Lung (tissue), 12 donors: ENCODE results near the gene ACTRT2. TPM values are rescaled to one million over a fixed set of nuclear protein-coding genes. Genes with fewer than 3 reads are reported as not detected.

Source experiments
- ATAC-seq: fragments of 200-7000 bp; cut with Tn5 transposase; one replicate; pipeline ENCODE4 v1.9.1; 2020; ENCODE audit warnings: moderate number of reproducible peaks; ENCODE audit not compliant: insufficient read depth, low FRiP score
- DNase-seq, 3 donors: peaks; one replicate each; pipeline ENCODE4 v3.0.0-alpha.2; 2013 to 2017
- H3K27ac ChIP-seq, 2 donors: one replicate each; pipeline ENCODE4 v1.5.1; 2013; ENCODE audit warnings: mild to moderate bottlenecking in 2 of 2, moderate library complexity in 2 of 2, control low read depth in 1 of 2, inconsistent platforms in 1 of 2, low read depth in 1 of 2, low read length in 1 of 2
- H3K27me3 ChIP-seq, 3 donors: one replicate each; pipeline ENCODE4 v1.5.1; 2013; ENCODE audit warnings: low read length in 2 of 3; ENCODE audit not compliant: control insufficient read depth in 3 of 3, insufficient read depth in 3 of 3
- H3K36me3 ChIP-seq, 4 donors: one replicate each; pipeline ENCODE4 v1.5.1; 2013; ENCODE audit warnings: low read length in 4 of 4, mild to moderate bottlenecking in 1 of 4, moderate library complexity in 1 of 4; ENCODE audit not compliant: control insufficient read depth in 4 of 4, insufficient read depth in 4 of 4
- H3K4me1 ChIP-seq, 5 donors: one replicate each; pipeline ENCODE4 v1.5.1; 2013; ENCODE audit warnings: low read length in 5 of 5, mild to moderate bottlenecking in 2 of 5, moderate library complexity in 1 of 5; ENCODE audit not compliant: control insufficient read depth in 5 of 5, insufficient read depth in 5 of 5
- H3K4me3 ChIP-seq: one replicate; pipeline ENCODE4 v1.5.1; 2013; ENCODE audit warnings: mild to moderate bottlenecking, control low read depth, moderate library complexity
- H3K9ac ChIP-seq, 2 donors: one replicate each; pipeline ENCODE4 v1.5.1; 2013; ENCODE audit warnings: low read length in 2 of 2, control low read depth in 1 of 2; ENCODE audit not compliant: insufficient read depth in 1 of 2
- H3K9me3 ChIP-seq, 4 donors: one replicate each; pipeline ENCODE4 v1.5.1; 2013; ENCODE audit warnings: low read length in 3 of 4, mild to moderate bottlenecking in 1 of 4, moderate library complexity in 1 of 4; ENCODE audit not compliant: control insufficient read depth in 4 of 4, insufficient read depth in 3 of 4
- WGBS, 2 donors: extraction: QIAGEN DNeasy Blood & Tissue Kit; methylation state at CpG; one replicate each; pipeline ENCODE4 v1.1.7; 2013; 5-methylcytosine and 5-hydroxymethylcytosine counted together
- polyA plus RNA-seq, 2 donors: library from polyadenylated mRNA; stranded (reverse); fragments of 200-250 nt; gene quantifications; one replicate each; pipeline ENCODE4 v1.2.1, GENCODE V29; 2013
- total RNA-seq, 2 donors: library from RNA; depleted of rRNA in 1 of 2; stranded (reverse); fragments of >200 nt in 1 of 2; gene quantifications; one replicate each; pipeline ENCODE4 v1.2.1, GENCODE V29; 2014 to 2021
- TF ChIP-seq, protein P1 (sequence below): IDR thresholded peaks from 2 replicates; pipeline ENCODE4 v1.5.1; 2012; ENCODE audit warnings: mild to moderate bottlenecking; ENCODE audit errors: control extremely low read depth, extremely low read depth
- donor health status: control.
- donor health status: control.
- donor health status: Bipolar disorder and iron deficiency.
- donor health status: healthy.
- donor health status: DM: yes; HTN: yes; CAD: no.

The ACTRT2 gene
- total and polyA plus RNA-seq, 4 donors, result not detected

GRCh38 chr1:3021801-3022401, 634 bp downstream of the ACTRT2 start:
- no peak for DNase-seq
- TF ChIP-seq, protein P1, sequence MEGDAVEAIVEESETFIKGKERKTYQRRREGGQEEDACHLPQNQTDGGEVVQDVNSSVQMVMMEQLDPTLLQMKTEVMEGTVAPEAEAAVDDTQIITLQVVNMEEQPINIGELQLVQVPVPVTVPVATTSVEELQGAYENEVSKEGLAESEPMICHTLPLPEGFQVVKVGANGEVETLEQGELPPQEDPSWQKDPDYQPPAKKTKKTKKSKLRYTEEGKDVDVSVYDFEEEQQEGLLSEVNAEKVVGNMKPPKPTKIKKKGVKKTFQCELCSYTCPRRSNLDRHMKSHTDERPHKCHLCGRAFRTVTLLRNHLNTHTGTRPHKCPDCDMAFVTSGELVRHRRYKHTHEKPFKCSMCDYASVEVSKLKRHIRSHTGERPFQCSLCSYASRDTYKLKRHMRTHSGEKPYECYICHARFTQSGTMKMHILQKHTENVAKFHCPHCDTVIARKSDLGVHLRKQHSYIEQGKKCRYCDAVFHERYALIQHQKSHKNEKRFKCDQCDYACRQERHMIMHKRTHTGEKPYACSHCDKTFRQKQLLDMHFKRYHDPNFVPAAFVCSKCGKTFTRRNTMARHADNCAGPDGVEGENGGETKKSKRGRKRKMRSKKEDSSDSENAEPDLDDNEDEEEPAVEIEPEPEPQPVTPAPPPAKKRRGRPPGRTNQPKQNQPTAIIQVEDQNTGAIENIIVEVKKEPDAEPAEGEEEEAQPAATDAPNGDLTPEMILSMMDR, result no peak
- Histone ChIP-seq H3K27ac (no peak overlapping the region), H3K9me3 (peaks cover 0 to 2% (median 0%) of the 10 kb centered on the region in 4 donors), H3K27me3 (peaks cover 0 to 9% (median 4%) of the 10 kb centered on the region in 3 donors), H3K4me3 (no peak overlapping the region), H3K36me3 (no peaks in the 10 kb centered on the region), H3K9ac (no peak overlapping the region), H3K4me1 (no peaks in the 10 kb centered on the region)
- ATAC-seq, result no peak
- 89 to 94% methylated on average over 28 of the region's 28 CpGs for WGBS, 2 donors

- Histone ChIP-seq H3K36me3 (no peaks in the 10 kb centered on the region), H3K27ac (no peak overlapping the region), H3K27me3 (peaks cover 0 to 7% (median 4%) of the 10 kb centered on the region in 3 donors), H3K9ac (no peak overlapping the region), H3K4me3 (no peak overlapping the region), H3K9me3 (peaks cover 0 to 2% (median 0%) of the 10 kb centered on the region in 4 donors), H3K4me1 (no peaks in the 10 kb centered on the region)
- WGBS, 2 donors, result 92% methylated on average over 18 of the region's 18 CpGs
- TF ChIP-seq, protein P1, result no peak
- DNase-seq, result no peak
- ATAC-seq, result no peak
Observed at GRCh38 chr1:3022511-3022973, 1.3 kb downstream of the ACTRT2 start.

GRCh38 chr1:3022976-3023375, 1.7 kb downstream of the ACTRT2 start:
- H3K27me3 ChIP-seq, result peaks cover 0 to 9% (median 4%) of the 10 kb centered on the region in 3 donors
- H3K4me1 ChIP-seq, result no peaks in the 10 kb centered on the region
- TF ChIP-seq, protein P1, result no peak
- no peak for ATAC-seq
- H3K27ac ChIP-seq, result no peak overlapping the region
- DNase-seq, result no peak
- no peak overlapping the region for H3K9ac ChIP-seq
- WGBS, 2 donors, result 74 to 81% methylated on average over 14 of the region's 14 CpGs
- peaks cover 0 to 2% (median 0%) of the 10 kb centered on the region in 4 donors for H3K9me3 ChIP-seq
- H3K36me3 ChIP-seq, result no peaks in the 10 kb centered on the region
- no peak overlapping the region for H3K4me3 ChIP-seq
